ENCODE measurements around the gene KIAA0408.

GRCh38 chr6:127451388-127451787 is 7.8 kb downstream of the KIAA0408 start:
- TF ChIP-seq CTCF (IDR thresholded peaks at IDR 0.05; ENCODE audit: insufficient read depth, low read length, poor library complexity, severe bottlenecking) (no peak), EZH2phosphoT487 (conservative IDR thresholded peaks at IDR 0.05; ENCODE audit: low read length) (no peak)
